Kidney (tissue), 14 donors: Measurements from ENCODE around the gene PLD1. TPM values are rescaled to one million over a fixed set of nuclear protein-coding genes. Genes with fewer than 3 reads are reported as not detected.

Source experiments
- DNase-seq, 5 donors: peaks; one replicate each; pipeline ENCODE4 v3.0.0-alpha.2; 2013 to 2020
- FAIRE-seq: peaks from 2 replicates; lab custom pipeline; 2012; peaks lifted over from hg19 to GRCh38; lab: Jason Lieb, UNC
- H3K27ac ChIP-seq, 2 donors: one replicate each; pipeline ENCODE4 v1.7.0; 2013; ENCODE audit warnings: low read depth in 2 of 2, low read length in 2 of 2, inconsistent platforms in 1 of 2
- H3K27me3 ChIP-seq: one replicate; pipeline ENCODE4 v1.7.1; 2013; ENCODE audit warnings: low read length, inconsistent platforms; ENCODE audit not compliant: control insufficient read depth, insufficient read depth
- H3K36me3 ChIP-seq, 3 donors: one replicate each; pipeline versions ENCODE4 v1.7.0 to v1.7.1; 2013; ENCODE audit warnings: low read length in 3 of 3, control low read depth in 1 of 3, inconsistent platforms in 1 of 3; ENCODE audit not compliant: insufficient read depth in 3 of 3, control insufficient read depth in 2 of 3
- H3K4me1 ChIP-seq, 3 donors: one replicate each; pipeline versions ENCODE4 v1.7.0 to v1.7.1; 2013; ENCODE audit warnings: low read length in 3 of 3, inconsistent platforms in 1 of 3, low read depth in 1 of 3; ENCODE audit not compliant: control insufficient read depth in 2 of 3, insufficient read depth in 2 of 3
- H3K4me3 ChIP-seq, 3 donors: one replicate each; pipeline versions ENCODE4 v1.7.0 to v1.8.1; 2013; ENCODE audit warnings: low read length in 3 of 3, control low read depth in 1 of 3, inconsistent platforms in 1 of 3
- H3K9ac ChIP-seq, 3 donors: one replicate each; pipeline versions ENCODE4 v1.7.0 to v1.7.1; 2013; ENCODE audit warnings: low read length in 3 of 3, control low read depth in 1 of 3, inconsistent platforms in 1 of 3
- H3K9me3 ChIP-seq, 3 donors: one replicate each; pipeline versions ENCODE4 v1.7.0 to v1.7.1; 2013; ENCODE audit warnings: low read length in 3 of 3, control low read depth in 1 of 3, inconsistent platforms in 1 of 3; ENCODE audit not compliant: control insufficient read depth in 2 of 3, insufficient read depth in 1 of 3
- intact Hi-C: fragments of 100-400 bp; cut with DNase I; formaldehyde crosslinking; loops from one replicate; pipeline ENCODE4 v1.11.1; 2022
- polyA plus RNA-seq: library from polyadenylated mRNA; stranded (reverse); fragments of 350-450 nt; fragmentation: Illumina TruSeq; extraction: RNeasy Lipid Tissue Mini Kit (QIAGEN cat#74804); gene quantifications from one replicate; pipeline ENCODE4 v1.2.3, GENCODE V29; 2014; ENCODE audit warnings: low read depth, low replicate concordance; ENCODE audit not compliant: insufficient read depth
- total RNA-seq: library from RNA; stranded (reverse); fragmentation: NEBNext Ultra II Directional; extraction: Animal tissue kit (Norgen Biotek cat#: 25700); gene quantifications from one replicate; pipeline ENCODE4 v1.2.1, GENCODE V29; 2021
- TF ChIP-seq, protein P1 (sequence below): IDR thresholded peaks from 3 replicates; pipeline ENCODE4 v1.5.1; 2012; ENCODE audit warnings: mild to moderate bottlenecking, moderate library complexity, borderline replicate concordance; ENCODE audit not compliant: insufficient read depth; ENCODE audit errors: extremely low read depth
- donor health status: control.
- donor health status: control.
- donor health status: control.
- donor health status: control.
- donor health status: control.
- donor health status: DM: yes; HTN: yes; CAD: no.
- donor health status: Normal renal cell carcinoma (clear cell type).

Gene PLD1
- total and polyA plus RNA-seq, 2 donors from 2014 or later: 11.2 to 24.3 TPM

DNA sequence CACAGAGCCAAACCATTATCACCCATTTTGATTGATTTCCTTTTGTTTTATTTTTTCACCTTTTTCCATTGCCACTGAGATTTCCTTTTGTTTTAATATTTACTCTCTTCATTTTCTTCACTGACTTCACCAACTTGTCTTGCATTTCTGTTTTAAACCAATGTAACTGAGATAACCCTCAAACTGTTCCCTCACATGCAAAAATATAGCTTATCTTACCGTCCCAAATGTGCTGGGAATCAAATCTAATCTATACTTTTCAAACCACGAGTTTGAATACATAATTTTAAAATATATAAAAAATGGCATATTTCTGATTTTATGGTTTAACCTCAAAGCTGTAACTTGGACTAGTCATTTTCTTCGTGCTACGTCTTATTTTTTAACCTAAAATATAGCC lies 143.8 kb downstream of the PLD1 start:
- Histone ChIP-seq H3K27ac (no peak overlapping the region), H3K9me3 (no peaks in the 10 kb centered on the region), H3K4me3 (no peak overlapping the region), H3K27me3 (no peaks in the 10 kb centered on the region), H3K36me3 (peaks cover 0 to 10% (median 4%) of the 10 kb centered on the region in 3 donors), H3K4me1 (no peaks in the 10 kb centered on the region), H3K9ac (no peak overlapping the region)
- DNase-seq (no peak), FAIRE-seq (no peak)
- intact Hi-C loops: no loop called here
- TF ChIP-seq, protein P1, sequence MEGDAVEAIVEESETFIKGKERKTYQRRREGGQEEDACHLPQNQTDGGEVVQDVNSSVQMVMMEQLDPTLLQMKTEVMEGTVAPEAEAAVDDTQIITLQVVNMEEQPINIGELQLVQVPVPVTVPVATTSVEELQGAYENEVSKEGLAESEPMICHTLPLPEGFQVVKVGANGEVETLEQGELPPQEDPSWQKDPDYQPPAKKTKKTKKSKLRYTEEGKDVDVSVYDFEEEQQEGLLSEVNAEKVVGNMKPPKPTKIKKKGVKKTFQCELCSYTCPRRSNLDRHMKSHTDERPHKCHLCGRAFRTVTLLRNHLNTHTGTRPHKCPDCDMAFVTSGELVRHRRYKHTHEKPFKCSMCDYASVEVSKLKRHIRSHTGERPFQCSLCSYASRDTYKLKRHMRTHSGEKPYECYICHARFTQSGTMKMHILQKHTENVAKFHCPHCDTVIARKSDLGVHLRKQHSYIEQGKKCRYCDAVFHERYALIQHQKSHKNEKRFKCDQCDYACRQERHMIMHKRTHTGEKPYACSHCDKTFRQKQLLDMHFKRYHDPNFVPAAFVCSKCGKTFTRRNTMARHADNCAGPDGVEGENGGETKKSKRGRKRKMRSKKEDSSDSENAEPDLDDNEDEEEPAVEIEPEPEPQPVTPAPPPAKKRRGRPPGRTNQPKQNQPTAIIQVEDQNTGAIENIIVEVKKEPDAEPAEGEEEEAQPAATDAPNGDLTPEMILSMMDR: no peak

DNA sequence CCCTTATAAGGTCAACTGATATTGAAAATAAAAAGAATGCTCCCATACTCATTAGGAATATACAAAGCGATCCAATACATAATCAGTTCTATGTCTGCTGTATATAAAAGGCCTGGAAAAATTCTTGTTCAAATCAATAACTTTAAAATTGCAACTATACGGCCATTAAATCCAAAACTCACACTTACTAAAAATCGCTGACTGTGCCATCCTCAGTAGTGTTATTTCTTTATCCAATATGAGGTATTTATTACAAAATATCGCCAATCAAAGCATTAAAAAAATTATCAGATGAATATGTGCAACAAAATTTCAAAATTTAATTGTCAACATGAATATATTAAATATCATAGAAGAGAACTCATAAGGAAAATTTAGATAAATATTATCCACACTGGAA lies 146.5 kb downstream of the PLD1 start:
- intact Hi-C loops: no loop called here
- Histone ChIP-seq H3K27me3 (no peaks in the 10 kb centered on the region), H3K27ac (no peak overlapping the region), H3K4me3 (no peak overlapping the region), H3K9ac (no peak overlapping the region), H3K9me3 (no peaks in the 10 kb centered on the region), H3K36me3 (peaks cover 0 to 12% (median 4%) of the 10 kb centered on the region in 3 donors), H3K4me1 (no peaks in the 10 kb centered on the region)
- TF ChIP-seq, protein P1: no peak
- DNase-seq (no peak), FAIRE-seq (no peak)

DNA sequence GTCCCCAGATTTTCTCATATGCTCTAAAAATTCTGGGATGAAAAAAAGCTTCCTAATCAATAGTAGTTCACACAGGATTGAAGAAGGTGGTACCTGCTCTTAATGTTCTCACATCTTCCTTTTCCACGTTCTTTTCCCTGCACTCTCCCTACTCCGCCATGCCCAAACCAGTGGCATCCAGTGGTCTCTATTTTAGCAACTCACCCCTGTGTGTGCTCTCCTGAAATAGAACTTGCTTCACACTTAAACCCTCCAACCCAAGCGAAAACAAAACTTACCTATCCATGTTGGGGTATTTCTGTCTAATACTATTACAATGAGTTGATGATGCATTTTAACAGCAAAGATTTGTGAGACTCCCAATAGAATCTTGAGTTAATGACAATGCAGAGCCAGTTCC lies 148.8 kb downstream of the PLD1 start:
- intact Hi-C loops: no loop called here
- no peak overlapping the region for H3K4me3 ChIP-seq
- H3K27me3 ChIP-seq: no peaks in the 10 kb centered on the region
- no peak for DNase-seq
- H3K9me3 ChIP-seq: no peaks in the 10 kb centered on the region
- H3K27ac ChIP-seq: no peak overlapping the region
- peaks cover 2 to 12% (median 7%) of the 10 kb centered on the region in 3 donors for H3K36me3 ChIP-seq
- no peak overlapping the region for H3K9ac ChIP-seq
- FAIRE-seq: no peak
- H3K4me1 ChIP-seq: no peaks in the 10 kb centered on the region
- TF ChIP-seq, protein P1: no peak

GRCh38 chr3:171660188-171660587 lies 150.1 kb downstream of the PLD1 start:
- intact Hi-C loops: no loop called here
- Histone ChIP-seq H3K9me3 (no peaks in the 10 kb centered on the region), H3K36me3 (peaks cover 2 to 12% (median 7%) of the 10 kb centered on the region in 3 donors), H3K27me3 (no peaks in the 10 kb centered on the region), H3K27ac (no peak overlapping the region), H3K9ac (no peak overlapping the region), H3K4me1 (no peaks in the 10 kb centered on the region), H3K4me3 (no peak overlapping the region)
- no peak for FAIRE-seq
- TF ChIP-seq, protein P1: no peak
- no peak for DNase-seq
